HepG2 (cell line): ENCODE results near the gene PRSS58. TPM values are rescaled to one million over a fixed set of nuclear protein-coding genes. Genes with fewer than 3 reads are reported as not detected.

Experiments used
- ATAC-seq: fragments of 200-7000 bp; cut with Tn5 transposase; 3 replicates; pipeline ENCODE4 v1.9.1; 2020; ENCODE audit warnings: mild to moderate bottlenecking, moderate library complexity
- BruUV-seq: library from RNA; stranded (reverse); fragments of 400-500 nt; replicated peaks from 2 replicates; lab custom pipeline; 2021; lab: Mats Ljungman, UMichigan
- CTCF ChIA-PET: fragments of 300-600 bp; formaldehyde crosslinking; extraction: SDS; loops from one replicate; lab custom pipeline; 2021; ENCODE audit warnings: low total read pairs, inconsistent platforms, low intra/inter-chr PET ratio; lab: Yijun Ruan, JAX
- POLR2A ChIA-PET: fragments of 350-600 bp; sonication (Branson Sonifier 250); formaldehyde crosslinking; loops from one replicate; lab custom pipeline; 2020; ENCODE audit warnings: antibody characterized with exemption, inconsistent platforms; lab: Yijun Ruan, JAX
- DNase-seq: peaks from one replicate; pipeline ENCODE4 v3.0.0-alpha.2; 2015; ENCODE audit warnings: low spot score
- FAIRE-seq: peaks from 3 replicates; lab custom pipeline; 2011; peaks lifted over from hg19 to GRCh38; lab: Jason Lieb, UNC
- H2AFZ ChIP-seq: one replicate; pipeline ENCODE4 v1.6.1; 2011; ENCODE audit warnings: low read length, inconsistent platforms
- H3K27ac ChIP-seq: fragments of 300-600 bp; 3 replicates; pipeline ENCODE4 v1.8.0; 2011; ENCODE audit warnings: mixed run types, mild to moderate bottlenecking, mixed read lengths, low read length, inconsistent platforms; ENCODE audit not compliant: insufficient read depth; ENCODE audit errors: extremely low read length
- H3K27me3 ChIP-seq, 2 experiments: fragments of 200-600 bp in 1 of 2; 2 replicates in 1 of 2; 3 replicates in 1 of 2; pipeline versions ENCODE4 v1.6.0 to v1.8.0; 2011; ENCODE audit warnings: low read length in 2 of 2, mild to moderate bottlenecking in 2 of 2, moderate library complexity in 2 of 2, inconsistent platforms in 1 of 2; ENCODE audit not compliant: insufficient read depth in 2 of 2, control insufficient read depth in 1 of 2
- H3K36me3 ChIP-seq, 2 experiments: fragments of 200-600 bp in 1 of 2; replicated peaks in 1 of 2; 2 replicates in 1 of 2; 3 replicates in 1 of 2; pipeline versions ENCODE4 v1.5.1 to v1.8.0; 2011; ENCODE audit warnings: low read length in 2 of 2, inconsistent platforms in 1 of 2; ENCODE audit not compliant: insufficient read depth in 2 of 2, control insufficient read depth in 1 of 2
- H3K4me1 ChIP-seq: 2 replicates; pipeline ENCODE4 v1.5.1; 2012; ENCODE audit warnings: low read length, inconsistent platforms; ENCODE audit not compliant: insufficient read depth
- H3K4me2 ChIP-seq: 2 replicates; pipeline ENCODE4 v1.6.0; 2011; ENCODE audit warnings: low read depth, low read length, inconsistent platforms
- H3K4me3 ChIP-seq, 3 experiments: fragments of 200-600 bp in 1 of 3; sonication (generic), shearing (Covaris generic) in 1 of 3; replicated peaks in 1 of 3; 2 replicates each; pipeline ENCODE4 v1.5.1; 2011 to 2016; ENCODE audit warnings: low read length in 3 of 3, inconsistent platforms in 2 of 3, low read depth in 2 of 3, mild to moderate bottlenecking in 2 of 3, control low read depth in 1 of 3, mixed read lengths in 1 of 3; ENCODE audit not compliant: insufficient read depth in 1 of 3
- H3K79me2 ChIP-seq: one replicate; pipeline ENCODE4 v1.6.1; 2011; ENCODE audit warnings: low read length, inconsistent platforms; ENCODE audit not compliant: insufficient read depth
- H3K9ac ChIP-seq: 2 replicates; pipeline ENCODE4 v1.6.0; 2011; ENCODE audit warnings: mild to moderate bottlenecking, low read depth, low read length, inconsistent platforms; ENCODE audit not compliant: insufficient read depth
- H3K9me3 ChIP-seq: 2 replicates; pipeline ENCODE4 v1.5.1; 2012; ENCODE audit warnings: mild to moderate bottlenecking, low read length
- H4K20me1 ChIP-seq: 2 replicates; pipeline ENCODE4 v1.6.0; 2011; ENCODE audit warnings: inconsistent platforms, mild to moderate bottlenecking, low read length, moderate library complexity; ENCODE audit not compliant: insufficient read depth
- FIP1L1 ChIP-seq: fragments of 200-400 bp; formaldehyde crosslinking; IDR thresholded peaks from 2 replicates; pipeline ENCODE4 v1.6.1; 2018; ENCODE audit warnings: low read depth, mild to moderate bottlenecking, low read length, moderate library complexity, borderline replicate concordance; ENCODE audit not compliant: insufficient read depth
- ISX ChIP-seq: sonication (generic); formaldehyde crosslinking; conservative IDR thresholded peaks from 2 replicates; pipeline ENCODE4 v1.5.0; 2020; ENCODE audit warnings: missing genetic modification reagents
- NCOA2 ChIP-seq: sonication (generic); formaldehyde crosslinking; IDR thresholded peaks from 2 replicates; pipeline ENCODE4 v1.8.0; 2022; ENCODE audit warnings: inconsistent platforms
- WGBS: methylation state at CpG from one replicate; pipeline ENCODE4 v1.1.6; 2017; ENCODE audit warnings: low lambda C conversion rate; 5-methylcytosine and 5-hydroxymethylcytosine counted together
- in situ Hi-C: cut with HindIII; loops from 2 replicates; pipeline ENCODE4 v1.10.0; 2017; ENCODE audit warnings: low pct_unique_long_range_greater_than_20kb; ENCODE audit not compliant: extremely low pct_ligation_motif_present
- intact Hi-C: fragments of 100-400 bp; cut with micrococcal nuclease; formaldehyde crosslinking; loops from one replicate; pipeline ENCODE4 v1.10.0; 2022; ENCODE audit not compliant: unreplicated experiment
- polyA plus RNA-seq, 8 experiments: library from polyadenylated mRNA; depleted of rRNA in 3 of 8; stranded (reverse) in 7 of 8; unstranded in 1 of 8; fragments of >200 nt; fragmentation: Illumina TruSeq in 4 of 8; extraction: Trizol in 4 of 8; gene quantifications; 2 replicates each; pipeline versions ENCODE4 v1.2.1 to v1.2.3, GENCODE V29; 2011 to 2016; ENCODE audit warnings: low read depth in 4 of 8, missing spikeins in 1 of 8, mixed read lengths in 1 of 8; ENCODE audit not compliant: insufficient read depth in 1 of 8
- total RNA-seq, 5 experiments: library from RNA; depleted of rRNA; stranded (reverse); fragments of >200 nt; fragmentation: Illumina TruSeq; extraction: Trizol; gene quantifications; 2 replicates each; pipeline ENCODE4 v1.2.3, GENCODE V29; 2016; ENCODE audit warnings: low read depth in 1 of 5
- TF ChIP-seq, protein P1 (sequence below): sonication (generic); formaldehyde crosslinking; IDR thresholded peaks from 2 replicates; pipeline ENCODE4 v1.5.0; 2020; ENCODE audit warnings: mild to moderate bottlenecking, missing genetic modification reagents, borderline replicate concordance
- TF ChIP-seq, protein P2 (sequence below): sonication (generic); formaldehyde crosslinking; IDR thresholded peaks from 2 replicates; pipeline ENCODE4 v1.4.0; 2020; ENCODE audit warnings: missing genetic modification reagents, borderline replicate concordance
- TF ChIP-seq, protein P3 (sequence below), 2 experiments: sonication (generic) in 1 of 2; formaldehyde crosslinking in 1 of 2; IDR thresholded peaks; 2 replicates each; pipeline versions ENCODE4 v1.5.1 to v1.6.1; 2011 to 2020; ENCODE audit warnings: borderline replicate concordance in 1 of 2, low read depth in 1 of 2, low read length in 1 of 2, mild to moderate bottlenecking in 1 of 2, missing genetic modification reagents in 1 of 2, moderate library complexity in 1 of 2

Gene PRSS58
- total and polyA plus RNA-seq, 2 of the 13 experiments (the other 11 are each of a cell fraction or from before 2014, with no cell fraction given), result not detected

DNA sequence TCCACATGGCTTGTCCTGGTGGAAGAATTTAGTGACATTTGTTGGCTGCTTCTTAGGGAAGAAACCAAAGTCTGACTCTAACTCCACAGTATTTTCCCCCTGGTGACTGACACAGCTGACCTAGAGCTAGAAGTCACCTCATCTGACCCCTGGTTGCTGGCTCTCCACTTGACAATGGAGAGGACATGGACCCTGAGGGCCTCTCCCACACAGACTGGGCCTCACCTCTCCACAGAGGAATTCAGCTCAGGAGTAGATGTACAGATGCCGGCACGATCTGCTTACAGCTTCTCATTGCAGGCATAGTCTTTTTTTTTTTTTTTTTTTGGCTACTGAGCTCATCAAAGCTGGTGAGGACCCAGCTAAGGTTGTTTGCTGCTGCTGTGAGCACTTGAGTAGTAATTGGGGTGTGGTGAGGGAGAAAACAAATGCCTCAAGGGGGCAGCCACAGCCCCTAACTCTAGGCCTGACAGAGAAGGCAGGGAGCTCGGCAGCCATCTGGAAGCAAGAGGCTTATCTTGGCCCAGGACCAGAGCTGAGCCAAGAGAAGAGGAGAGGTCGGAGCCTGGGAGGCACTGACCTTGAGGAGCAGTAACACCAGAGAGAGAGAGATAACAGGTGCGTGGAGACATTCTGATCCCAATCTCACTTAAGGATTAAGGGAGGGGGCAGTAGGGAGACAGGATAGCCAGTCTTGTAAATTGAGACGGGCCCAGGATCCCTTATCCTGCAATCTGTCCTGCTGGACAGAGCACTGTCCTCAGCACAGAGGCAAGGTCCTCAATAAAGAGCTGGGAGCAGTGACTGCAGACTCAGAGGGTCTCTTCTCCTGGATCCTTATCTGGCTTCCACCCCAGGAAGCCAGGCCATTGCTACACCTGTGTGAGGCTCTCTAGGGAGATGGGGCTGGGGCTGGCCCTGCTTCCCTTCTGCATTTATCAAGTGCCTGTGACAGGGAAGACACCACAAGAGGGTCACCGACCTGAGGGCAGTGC is 9.4 kb downstream of the PRSS58 start:
- CTCF ChIA-PET, result no interaction called here
- no peaks in the 10 kb centered on the region for H4K20me1 ChIP-seq
- intact Hi-C loops (no loop called here), in situ Hi-C loops (no loop called here)
- no peak overlapping the region for H3K4me2 ChIP-seq
- no peaks in the 10 kb centered on the region for H3K4me1 ChIP-seq
- no peaks in the 10 kb centered on the region for H3K9me3 ChIP-seq
- no peak overlapping the region for H2AFZ ChIP-seq
- no TSS peak for BruUV-seq
- WGBS, result 17% methylated on average over 6 of the region's 7 CpGs
- POLR2A ChIA-PET, result no interaction called here
- H3K9ac ChIP-seq, result no peak overlapping the region
- no peak overlapping the region for H3K27ac ChIP-seq
- no peak for FAIRE-seq
- no peak for ATAC-seq
- H3K79me2 ChIP-seq, result no peaks in the 10 kb centered on the region
- no peaks in the 10 kb centered on the region; a peak in 1 of 5 replicates for H3K27me3 ChIP-seq
- DNase-seq, result no peak
- no peaks in the 10 kb centered on the region for H3K36me3 ChIP-seq
- no peak overlapping the region for H3K4me3 ChIP-seq
- TF ChIP-seq NCOA2 (CRISPR knock-in tag) (no peak), FIP1L1 (no peak), ISX (CRISPR knock-in tag) (no peak)
- TF ChIP-seq, protein P1, sequence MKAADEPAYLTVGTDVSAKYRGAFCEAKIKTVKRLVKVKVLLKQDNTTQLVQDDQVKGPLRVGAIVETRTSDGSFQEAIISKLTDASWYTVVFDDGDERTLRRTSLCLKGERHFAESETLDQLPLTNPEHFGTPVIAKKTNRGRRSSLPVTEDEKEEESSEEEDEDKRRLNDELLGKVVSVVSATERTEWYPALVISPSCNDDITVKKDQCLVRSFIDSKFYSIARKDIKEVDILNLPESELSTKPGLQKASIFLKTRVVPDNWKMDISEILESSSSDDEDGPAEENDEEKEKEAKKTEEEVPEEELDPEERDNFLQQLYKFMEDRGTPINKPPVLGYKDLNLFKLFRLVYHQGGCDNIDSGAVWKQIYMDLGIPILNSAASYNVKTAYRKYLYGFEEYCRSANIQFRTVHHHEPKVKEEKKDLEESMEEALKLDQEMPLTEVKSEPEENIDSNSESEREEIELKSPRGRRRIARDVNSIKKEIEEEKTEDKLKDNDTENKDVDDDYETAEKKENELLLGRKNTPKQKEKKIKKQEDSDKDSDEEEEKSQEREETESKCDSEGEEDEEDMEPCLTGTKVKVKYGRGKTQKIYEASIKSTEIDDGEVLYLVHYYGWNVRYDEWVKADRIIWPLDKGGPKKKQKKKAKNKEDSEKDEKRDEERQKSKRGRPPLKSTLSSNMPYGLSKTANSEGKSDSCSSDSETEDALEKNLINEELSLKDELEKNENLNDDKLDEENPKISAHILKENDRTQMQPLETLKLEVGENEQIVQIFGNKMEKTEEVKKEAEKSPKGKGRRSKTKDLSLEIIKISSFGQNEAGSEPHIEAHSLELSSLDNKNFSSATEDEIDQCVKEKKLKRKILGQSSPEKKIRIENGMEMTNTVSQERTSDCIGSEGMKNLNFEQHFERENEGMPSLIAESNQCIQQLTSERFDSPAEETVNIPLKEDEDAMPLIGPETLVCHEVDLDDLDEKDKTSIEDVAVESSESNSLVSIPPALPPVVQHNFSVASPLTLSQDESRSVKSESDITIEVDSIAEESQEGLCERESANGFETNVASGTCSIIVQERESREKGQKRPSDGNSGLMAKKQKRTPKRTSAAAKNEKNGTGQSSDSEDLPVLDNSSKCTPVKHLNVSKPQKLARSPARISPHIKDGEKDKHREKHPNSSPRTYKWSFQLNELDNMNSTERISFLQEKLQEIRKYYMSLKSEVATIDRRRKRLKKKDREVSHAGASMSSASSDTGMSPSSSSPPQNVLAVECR, result no peak
- TF ChIP-seq, protein P2, sequence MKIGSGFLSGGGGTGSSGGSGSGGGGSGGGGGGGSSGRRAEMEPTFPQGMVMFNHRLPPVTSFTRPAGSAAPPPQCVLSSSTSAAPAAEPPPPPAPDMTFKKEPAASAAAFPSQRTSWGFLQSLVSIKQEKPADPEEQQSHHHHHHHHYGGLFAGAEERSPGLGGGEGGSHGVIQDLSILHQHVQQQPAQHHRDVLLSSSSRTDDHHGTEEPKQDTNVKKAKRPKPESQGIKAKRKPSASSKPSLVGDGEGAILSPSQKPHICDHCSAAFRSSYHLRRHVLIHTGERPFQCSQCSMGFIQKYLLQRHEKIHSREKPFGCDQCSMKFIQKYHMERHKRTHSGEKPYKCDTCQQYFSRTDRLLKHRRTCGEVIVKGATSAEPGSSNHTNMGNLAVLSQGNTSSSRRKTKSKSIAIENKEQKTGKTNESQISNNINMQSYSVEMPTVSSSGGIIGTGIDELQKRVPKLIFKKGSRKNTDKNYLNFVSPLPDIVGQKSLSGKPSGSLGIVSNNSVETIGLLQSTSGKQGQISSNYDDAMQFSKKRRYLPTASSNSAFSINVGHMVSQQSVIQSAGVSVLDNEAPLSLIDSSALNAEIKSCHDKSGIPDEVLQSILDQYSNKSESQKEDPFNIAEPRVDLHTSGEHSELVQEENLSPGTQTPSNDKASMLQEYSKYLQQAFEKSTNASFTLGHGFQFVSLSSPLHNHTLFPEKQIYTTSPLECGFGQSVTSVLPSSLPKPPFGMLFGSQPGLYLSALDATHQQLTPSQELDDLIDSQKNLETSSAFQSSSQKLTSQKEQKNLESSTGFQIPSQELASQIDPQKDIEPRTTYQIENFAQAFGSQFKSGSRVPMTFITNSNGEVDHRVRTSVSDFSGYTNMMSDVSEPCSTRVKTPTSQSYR, result no peak
- TF ChIP-seq, protein P3, sequence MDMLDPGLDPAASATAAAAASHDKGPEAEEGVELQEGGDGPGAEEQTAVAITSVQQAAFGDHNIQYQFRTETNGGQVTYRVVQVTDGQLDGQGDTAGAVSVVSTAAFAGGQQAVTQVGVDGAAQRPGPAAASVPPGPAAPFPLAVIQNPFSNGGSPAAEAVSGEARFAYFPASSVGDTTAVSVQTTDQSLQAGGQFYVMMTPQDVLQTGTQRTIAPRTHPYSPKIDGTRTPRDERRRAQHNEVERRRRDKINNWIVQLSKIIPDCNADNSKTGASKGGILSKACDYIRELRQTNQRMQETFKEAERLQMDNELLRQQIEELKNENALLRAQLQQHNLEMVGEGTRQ (IDR thresholded peaks at IDR 0.05; ENCODE audit: low read depth, low read length), result no peak
- TF ChIP-seq, protein P3 (CRISPR knock-in tag; IDR thresholded peaks at IDR 0.05; ENCODE audit: borderline replicate concordance), result no peak
